ACC112 (cell line): Measurements from ENCODE around the gene KRTCAP2.

ENCODE experiments used
- H2AFZ ChIP-seq: fragments of 200-600 bp; sonication (generic); one replicate; pipeline ENCODE4 v1.6.0; 2017; ENCODE audit warnings: antibody characterized with exemption, low read length; ENCODE audit not compliant: unreplicated experiment
- H3K27ac ChIP-seq: fragments of 200-600 bp; sonication (generic); 2 replicates; pipeline ENCODE4 v1.5.1; 2014; ENCODE audit warnings: low read depth, mild to moderate bottlenecking, antibody characterized with exemption, low read length, moderate library complexity
- H3K27me3 ChIP-seq: fragments of 200-600 bp; sonication (generic); 2 replicates; pipeline ENCODE4 v1.6.1; 2014; ENCODE audit warnings: mild to moderate bottlenecking, antibody characterized with exemption, low read length, moderate library complexity, mixed read lengths; ENCODE audit not compliant: insufficient read depth
- H3K36me3 ChIP-seq: fragments of 200-600 bp; sonication (generic); 2 replicates; pipeline ENCODE4 v1.6.1; 2016; ENCODE audit warnings: mild to moderate bottlenecking, antibody characterized with exemption, low read length, moderate library complexity, mixed read lengths; ENCODE audit not compliant: insufficient read depth
- H3K4me1 ChIP-seq: fragments of 200-600 bp; sonication (generic); one replicate; pipeline ENCODE4 v1.6.1; 2016; ENCODE audit warnings: low read length, mixed read lengths; ENCODE audit not compliant: insufficient read depth, unreplicated experiment, control insufficient read depth
- H3K4me3 ChIP-seq: fragments of 200-600 bp; sonication (generic); 2 replicates; pipeline ENCODE4 v1.5.1; 2014; ENCODE audit warnings: mild to moderate bottlenecking, low read depth, low read length
- H3K79me2 ChIP-seq: fragments of 200-600 bp; sonication (generic); one replicate; pipeline ENCODE4 v1.6.0; 2016; ENCODE audit warnings: low read length; ENCODE audit not compliant: control insufficient read depth, unreplicated experiment, insufficient read depth

Gene KRTCAP2

GRCh38 chr1:155181371-155182051 lies 8.4 kb upstream of the KRTCAP2 start:
- H3K27me3 ChIP-seq: no peaks in the 10 kb centered on the region
- no peak overlapping the region for H2AFZ ChIP-seq
- no peaks in the 10 kb centered on the region for H3K79me2 ChIP-seq
- no peak overlapping the region for H3K4me3 ChIP-seq
- no peaks in the 10 kb centered on the region for H3K4me1 ChIP-seq
- no peak overlapping the region for H3K27ac ChIP-seq
- no peaks in the 10 kb centered on the region; the same call in 1 of the 2 replicates for H3K36me3 ChIP-seq

GRCh38 chr1:155179112-155180031 lies 6.3 kb upstream of the KRTCAP2 start:
- Histone ChIP-seq H3K27ac (no peak overlapping the region), H3K79me2 (peaks cover under 1% of the 10 kb centered on the region), H3K4me3 (no peak overlapping the region), H3K4me1 (no peaks in the 10 kb centered on the region), H3K27me3 (no peaks in the 10 kb centered on the region), H3K36me3 (no peaks in the 10 kb centered on the region; the same call in 1 of the 2 replicates), H2AFZ (no peak overlapping the region)

GRCh38 chr1:155178441-155179111 lies 5.5 kb upstream of the KRTCAP2 start:
- H2AFZ ChIP-seq: no peak overlapping the region
- no peak overlapping the region for H3K27ac ChIP-seq
- no peaks in the 10 kb centered on the region for H3K4me1 ChIP-seq

GRCh38 chr1:155177918-155178281 lies 4.8 kb upstream of the KRTCAP2 start:
- Histone ChIP-seq H3K36me3 (no peaks in the 10 kb centered on the region; the same call in 1 of the 2 replicates), H2AFZ (no peak overlapping the region), H3K27ac (no peak overlapping the region), H3K27me3 (no peaks in the 10 kb centered on the region), H3K79me2 (peaks cover 6% of the 10 kb centered on the region), H3K4me1 (no peaks in the 10 kb centered on the region), H3K4me3 (no peak overlapping the region)

More at GRCh38 chr1:155178441-155179111, 5.5 kb upstream of the KRTCAP2 start:
- Histone ChIP-seq H3K27me3 (no peaks in the 10 kb centered on the region), H3K36me3 (no peaks in the 10 kb centered on the region; the same call in 1 of the 2 replicates), H3K79me2 (peaks cover 6% of the 10 kb centered on the region), H3K4me3 (no peak overlapping the region)

GRCh38 chr1:155177192-155177917 lies 4.3 kb upstream of the KRTCAP2 start:
- H2AFZ ChIP-seq: no peak overlapping the region
- H3K27me3 ChIP-seq: no peaks in the 10 kb centered on the region
- H3K4me3 ChIP-seq: no peak overlapping the region
- H3K4me1 ChIP-seq: peaks cover under 1% of the 10 kb centered on the region
- peaks cover 11% of the 10 kb centered on the region for H3K79me2 ChIP-seq
- H3K27ac ChIP-seq: no peak overlapping the region
- H3K36me3 ChIP-seq: no peaks in the 10 kb centered on the region; the same call in 1 of the 2 replicates

- no peak overlapping the region for H2AFZ ChIP-seq
- no peak overlapping the region for H3K27ac ChIP-seq
- no peaks in the 10 kb centered on the region; the same call in 1 of the 2 replicates for H3K36me3 ChIP-seq
- no peaks in the 10 kb centered on the region for H3K27me3 ChIP-seq
- peaks cover 18% of the 10 kb centered on the region for H3K79me2 ChIP-seq
- H3K4me1 ChIP-seq: peaks cover 6% of the 10 kb centered on the region
- no peak overlapping the region for H3K4me3 ChIP-seq
Measured at GRCh38 chr1:155176544-155177071, 3.5 kb upstream of the KRTCAP2 start.

GRCh38 chr1:155175927-155176371 lies 2.8 kb upstream of the KRTCAP2 start:
- peaks cover 23% of the 10 kb centered on the region for H3K79me2 ChIP-seq
- no peaks in the 10 kb centered on the region for H3K27me3 ChIP-seq
- H3K27ac ChIP-seq: no peak overlapping the region
- no peaks in the 10 kb centered on the region; the same call in 1 of the 2 replicates for H3K36me3 ChIP-seq
- no peak overlapping the region for H2AFZ ChIP-seq
- peaks cover 6% of the 10 kb centered on the region for H3K4me1 ChIP-seq
- H3K4me3 ChIP-seq: no peak overlapping the region

- Histone ChIP-seq H3K4me3 (peak overlapping the region; percentile 83), H3K79me2 (peaks cover 23% of the 10 kb centered on the region), H3K36me3 (no peaks in the 10 kb centered on the region; the same call in 1 of the 2 replicates), H2AFZ (no peak overlapping the region), H3K27me3 (no peaks in the 10 kb centered on the region), H3K4me1 (peaks cover 6% of the 10 kb centered on the region), H3K27ac (no peak overlapping the region)
Measured at GRCh38 chr1:155175281-155175926, 2.3 kb upstream of the KRTCAP2 start.

- peak overlapping the region; percentile 83 for H3K4me3 ChIP-seq
Measured at GRCh38 chr1:155174324-155175280, 1.5 kb upstream of the KRTCAP2 start.

More at GRCh38 chr1:155174324-155175280, 1.5 kb upstream of the KRTCAP2 start:
- Histone ChIP-seq H3K4me1 (peaks cover 6% of the 10 kb centered on the region), H2AFZ (peak overlapping the region; percentile 89), H3K27me3 (no peaks in the 10 kb centered on the region), H3K27ac (no peak overlapping the region), H3K79me2 (peaks cover 23% of the 10 kb centered on the region), H3K36me3 (no peaks in the 10 kb centered on the region; the same call in 1 of the 2 replicates)
